ENCODE data around the gene SLC35F3.

- TF ChIP-seq CTCF (IDR thresholded peaks at IDR 0.05) (no peak), MLX (CRISPR knock-in tag; IDR thresholded peaks at IDR 0.05) (no peak), IRF1 (CRISPR knock-in tag; IDR thresholded peaks at IDR 0.05) (no peak), PREB (CRISPR knock-in tag; IDR thresholded peaks at IDR 0.05; ENCODE audit: borderline replicate concordance) (no peak), ATF1 (CRISPR knock-in tag; IDR thresholded peaks at IDR 0.05) (no peak)
Measured at GRCh38 chr1:234271243-234271606, 366.7 kb downstream of the SLC35F3 start.
